GM19463 (cell line): ENCODE results near the gene KLF6.

Experiments used
- ATAC-seq: cut with Tn5 transposase; IDR thresholded peaks from one replicate; pipeline ENCODE4 v1.9.1; 2021; ENCODE audit warnings: mild to moderate bottlenecking, moderate library complexity; ENCODE audit not compliant: unreplicated experiment

KLF6 gene

GRCh38 chr10:3784510-3785250 is at the start of gene KLF6:
TSS of gene KLF6 (minus strand) at chr10:3785209. CDS start at chr10:3785014, 195 bp downstream.
- no peak for ATAC-seq

GRCh38 chr10:3834404-3834803 is 49.4 kb upstream of the KLF6 start:
- no peak for ATAC-seq

GRCh38 chr10:3833046-3833445 is 48.0 kb upstream of the KLF6 start:
- no peak for ATAC-seq

- ATAC-seq = peak; percentile 34
These were observed 47.2 kb upstream of the KLF6 start for GRCh38 chr10:3832022-3832786.

- ATAC-seq = no peak
These were observed 46.6 kb upstream of the KLF6 start for GRCh38 chr10:3831608-3832007.

GRCh38 chr10:3830946-3831345 is 45.9 kb upstream of the KLF6 start:
- no peak for ATAC-seq

- ATAC-seq = no peak
These were observed 44.4 kb upstream of the KLF6 start for GRCh38 chr10:3829156-3830050.

GRCh38 chr10:3828404-3829155 is 43.6 kb upstream of the KLF6 start:
- ATAC-seq = peak; percentile 47

- no peak for ATAC-seq
These were observed 42.9 kb upstream of the KLF6 start for GRCh38 chr10:3827768-3828403.

GRCh38 chr10:3827266-3827665 is 42.3 kb upstream of the KLF6 start:
- ATAC-seq = no peak

- no peak for ATAC-seq
These were observed 40.9 kb upstream of the KLF6 start for GRCh38 chr10:3825862-3826351.

GRCh38 chr10:3825244-3825643 is 40.2 kb upstream of the KLF6 start:
- no peak for ATAC-seq

GRCh38 chr10:3822541-3823330 is 37.7 kb upstream of the KLF6 start:
- no peak for ATAC-seq

GRCh38 chr10:3820255-3820654 is 35.2 kb upstream of the KLF6 start:
- no peak for ATAC-seq

- ATAC-seq = no peak
These were observed 32.0 kb upstream of the KLF6 start for GRCh38 chr10:3816995-3817394.

- no peak for ATAC-seq
These were observed 29.8 kb upstream of the KLF6 start for GRCh38 chr10:3814838-3815220.

GRCh38 chr10:3813986-3814837 is 29.2 kb upstream of the KLF6 start:
- no peak for ATAC-seq

- ATAC-seq = no peak
These were observed 28.3 kb upstream of the KLF6 start for GRCh38 chr10:3813267-3813666.
